ENCODE data around the gene CXCL10.
"Not testable (repeated sequence)": the region's sequence is repeated elsewhere in the genome, so short reads cannot be mapped to it uniquely, and the experiment has no call there.

CXCL10 gene

DNA sequence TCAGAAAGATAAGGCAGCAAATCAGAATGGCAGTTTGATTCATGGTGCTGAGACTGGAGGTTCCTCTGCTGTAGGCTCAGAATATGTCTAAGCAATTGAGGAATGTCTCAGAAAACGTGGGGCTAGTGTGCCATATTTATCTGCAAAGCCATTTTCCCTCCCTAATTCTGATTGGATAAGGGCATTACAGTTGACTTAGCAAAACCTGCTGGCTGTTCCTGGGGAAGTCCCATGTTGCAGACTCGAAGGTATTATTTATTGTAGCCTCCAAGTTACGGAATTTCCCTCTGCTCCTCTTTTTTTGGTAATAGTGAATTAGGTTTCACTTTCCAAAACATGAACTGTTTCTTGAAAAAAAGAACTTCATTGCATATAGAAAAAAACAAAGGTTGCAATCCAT is at the start of gene CXCL10:
CXCL10 (minus strand) TSS at position 109 of the 400 bp plus-strand sequence; CDS start at position 43, 66 bp downstream.
- peak in 1 of 2 donors; percentile 13 for DNase-seq

DNA sequence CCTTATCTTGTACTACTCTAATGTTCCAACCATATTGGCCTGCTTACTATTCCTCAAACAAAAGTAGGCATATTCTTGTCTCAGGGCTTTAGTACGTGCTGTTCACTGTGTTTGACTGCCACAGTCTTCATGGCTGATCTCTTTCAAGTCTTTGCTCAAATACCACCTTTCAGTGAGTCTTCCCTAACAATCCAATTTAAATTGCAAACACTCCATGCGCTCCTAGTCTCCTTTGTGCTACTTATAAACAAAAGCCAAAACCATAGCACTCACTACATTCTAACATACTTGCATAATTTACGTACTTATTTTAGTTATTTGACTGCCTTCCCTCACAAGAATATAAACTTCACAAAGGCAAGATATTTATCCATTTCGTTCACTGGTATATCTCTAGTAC is 49.5 kb upstream of the CXCL10 start:
- DNase-seq = no peak

DNA sequence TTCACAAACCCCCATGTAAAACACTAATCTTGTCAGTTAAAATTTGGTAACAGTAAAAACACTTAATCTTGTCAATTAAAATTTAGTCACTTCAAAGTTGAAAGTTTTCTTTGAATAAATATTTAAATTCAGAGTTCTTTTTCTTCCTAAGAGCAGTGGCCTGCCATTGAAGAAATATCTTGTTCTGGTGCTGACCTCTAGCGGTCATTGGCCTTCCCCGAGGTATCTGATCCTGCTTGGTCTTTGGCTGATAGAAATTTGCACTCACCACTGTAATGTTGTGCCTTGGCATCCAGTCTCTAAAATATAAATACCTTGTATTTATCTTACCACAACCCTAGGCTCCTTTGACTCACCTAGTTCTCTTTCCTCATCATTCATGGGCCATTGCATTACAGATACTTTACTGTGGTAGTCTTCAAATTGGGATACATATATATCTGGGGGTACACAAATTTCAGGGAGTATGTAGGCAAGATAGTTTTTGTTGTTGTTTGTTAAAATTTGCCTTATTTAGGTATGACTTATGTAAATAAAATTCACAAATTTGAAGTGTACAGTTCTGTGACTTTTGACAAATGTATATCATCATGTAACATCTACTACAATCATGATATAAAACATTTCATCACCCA is 44.5 kb upstream of the CXCL10 start:
- DNase-seq = peak; percentile 67 to 76

DNA sequence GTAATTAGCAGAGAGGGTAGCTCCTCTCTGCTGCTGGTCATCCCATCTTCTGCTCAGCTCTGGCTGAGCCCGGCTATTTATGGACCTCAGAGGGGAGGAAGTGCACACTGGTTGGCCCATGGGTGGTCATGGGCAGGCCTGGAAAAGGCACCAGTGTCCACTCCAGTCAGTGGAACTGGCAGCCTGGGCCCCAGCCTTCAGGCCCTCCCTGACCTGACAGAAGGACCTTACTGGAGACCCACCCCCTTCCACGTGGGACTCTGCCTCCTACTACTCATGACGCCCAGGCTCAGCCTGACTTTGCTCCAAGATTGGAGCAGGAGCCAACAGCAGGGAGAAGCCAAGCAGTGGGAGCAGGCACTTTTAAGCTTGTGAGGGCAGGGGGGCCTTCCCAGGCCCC is 43.2 kb upstream of the CXCL10 start:
- DNase-seq = no peak

DNA sequence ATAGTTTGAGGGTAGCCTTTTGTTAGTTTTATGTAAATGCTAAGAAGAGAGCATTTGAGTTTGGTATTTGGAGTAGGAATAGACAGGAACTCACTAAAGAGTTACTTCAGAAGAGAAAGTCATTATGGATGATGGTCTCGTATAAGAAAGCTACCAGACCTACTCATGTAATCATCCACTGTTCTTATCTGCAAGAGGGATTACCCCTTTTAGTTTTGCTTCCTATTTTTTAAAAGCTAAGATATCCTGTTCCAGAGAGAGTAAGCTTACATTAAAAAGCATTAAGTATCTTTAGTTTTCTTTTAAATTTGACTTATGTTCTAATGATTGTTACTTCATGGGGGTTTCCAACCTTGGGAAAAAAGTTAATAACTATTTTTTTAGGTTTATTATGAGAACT is 38.7 kb upstream of the CXCL10 start:
- DNase-seq = no peak

DNA sequence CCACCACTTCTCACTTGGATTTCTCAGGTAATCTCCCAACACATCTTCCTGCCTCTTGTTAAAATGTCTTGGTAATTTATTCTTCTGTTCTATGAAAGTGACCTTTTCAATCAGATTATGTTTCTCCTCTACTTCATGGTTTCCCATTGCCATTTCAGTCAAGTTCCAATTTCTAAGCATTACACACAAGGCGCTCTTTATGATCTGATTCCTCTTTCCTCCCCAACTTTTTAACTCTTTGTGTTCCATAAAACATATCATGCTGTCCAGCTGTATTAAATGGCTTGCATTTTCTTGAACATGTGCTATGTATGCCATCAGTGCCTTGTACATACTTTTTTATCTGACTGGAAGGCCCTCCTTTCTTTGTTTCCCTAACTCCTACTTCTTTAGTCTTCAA is 38.1 kb upstream of the CXCL10 start:
- no peak for DNase-seq

DNA sequence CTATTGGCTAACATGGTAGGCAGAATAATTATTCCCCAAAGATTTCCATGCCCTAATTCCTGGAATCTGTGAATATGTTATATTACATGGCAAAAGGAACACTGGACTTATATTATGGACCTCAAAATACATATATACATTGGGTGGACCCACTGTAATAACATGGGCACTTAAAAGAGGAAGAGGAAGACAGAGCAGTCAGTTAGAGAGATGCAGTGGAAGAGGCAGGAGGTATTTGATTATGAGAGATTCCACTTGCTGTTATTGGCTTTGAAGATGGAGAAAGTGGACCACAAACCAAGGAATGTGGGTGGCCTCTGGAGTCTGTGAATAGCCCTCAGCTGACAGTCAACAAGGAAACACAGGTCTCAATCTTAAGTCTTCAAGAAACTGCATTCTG is 37.2 kb upstream of the CXCL10 start:
- no peak for DNase-seq

DNA sequence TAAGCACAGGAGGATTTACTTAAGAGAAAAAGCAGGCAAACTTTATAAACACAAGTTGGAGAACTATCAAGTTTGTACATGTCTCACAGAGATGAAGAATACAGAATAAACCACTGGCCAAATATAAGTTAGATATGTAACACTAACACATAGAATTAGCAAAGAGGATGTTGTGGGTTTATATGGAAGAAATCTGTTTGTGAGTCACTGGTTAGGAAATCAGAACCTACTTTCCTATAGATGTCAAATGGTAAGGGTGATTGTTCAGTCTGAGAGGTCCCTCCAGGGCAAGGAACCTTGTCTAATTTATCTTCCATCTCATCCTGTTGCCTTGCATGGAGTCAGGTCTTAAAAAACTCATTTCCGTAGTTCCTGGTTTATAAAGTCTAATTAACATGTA is 36.5 kb upstream of the CXCL10 start:
- no peak for DNase-seq

DNA sequence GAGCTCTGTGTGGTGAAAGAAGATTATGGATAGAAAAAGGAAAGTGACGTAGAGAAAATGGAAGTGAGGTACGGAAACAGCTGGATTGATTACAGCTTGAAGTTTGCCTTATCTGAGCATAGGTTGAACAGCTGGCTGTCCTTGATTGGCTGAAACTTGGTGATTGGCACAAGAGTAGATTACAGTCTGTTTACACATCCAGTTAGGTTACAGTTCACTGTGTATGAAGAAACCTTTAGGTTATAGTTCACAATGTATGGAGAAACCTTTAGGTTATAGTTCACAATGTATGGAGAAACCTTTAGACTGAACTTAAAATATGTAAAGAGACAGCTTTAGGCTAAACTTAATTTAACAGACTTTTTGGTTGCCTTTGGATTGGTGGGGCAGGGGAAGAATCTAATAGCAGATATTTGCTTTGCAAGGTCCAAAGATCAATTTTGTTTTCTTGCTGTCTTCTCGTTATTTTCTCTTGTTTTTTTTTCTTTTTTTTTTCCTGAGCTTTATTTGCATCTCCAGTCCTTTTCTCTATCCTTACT is 35.7 kb upstream of the CXCL10 start:
- no peak for DNase-seq

DNA sequence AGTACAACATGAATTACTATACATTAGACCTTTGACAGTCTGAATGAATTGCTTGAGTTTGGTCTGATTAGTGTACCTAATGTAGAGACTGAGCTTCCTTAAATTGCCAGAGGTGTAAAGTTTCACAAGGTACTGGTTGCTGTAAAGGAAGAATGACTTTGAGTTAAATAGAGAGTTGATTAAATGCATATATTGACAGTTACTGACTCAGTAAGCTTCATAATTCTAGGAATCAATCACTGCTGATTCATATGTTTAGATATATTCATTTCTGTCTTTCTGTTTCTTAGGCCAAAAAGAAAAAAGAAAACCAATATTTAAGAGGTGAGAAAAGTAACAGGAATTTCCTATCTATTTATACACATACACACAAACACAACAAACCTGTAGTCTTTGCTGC is 35.0 kb upstream of the CXCL10 start:
- no peak for DNase-seq

DNA sequence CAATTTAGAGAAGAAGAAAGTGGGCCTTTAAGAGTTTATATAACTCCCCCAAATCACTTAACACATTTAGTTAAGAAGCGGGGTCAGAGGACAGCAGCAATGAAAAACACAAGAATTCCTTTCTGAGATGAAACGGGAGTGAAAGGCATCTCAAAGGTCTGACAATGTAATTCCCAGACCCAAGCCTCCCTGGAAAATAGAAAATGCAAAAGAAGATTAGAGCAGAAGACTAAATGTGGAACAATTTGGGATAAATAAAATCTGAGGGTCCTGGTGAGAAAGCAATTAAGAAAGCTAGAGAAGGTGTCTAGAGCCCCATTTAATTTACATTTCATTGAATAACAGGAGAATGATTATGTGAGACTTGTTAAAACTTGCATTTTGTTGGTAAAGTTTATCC is 32.1 kb upstream of the CXCL10 start:
- DNase-seq = no peak

DNA sequence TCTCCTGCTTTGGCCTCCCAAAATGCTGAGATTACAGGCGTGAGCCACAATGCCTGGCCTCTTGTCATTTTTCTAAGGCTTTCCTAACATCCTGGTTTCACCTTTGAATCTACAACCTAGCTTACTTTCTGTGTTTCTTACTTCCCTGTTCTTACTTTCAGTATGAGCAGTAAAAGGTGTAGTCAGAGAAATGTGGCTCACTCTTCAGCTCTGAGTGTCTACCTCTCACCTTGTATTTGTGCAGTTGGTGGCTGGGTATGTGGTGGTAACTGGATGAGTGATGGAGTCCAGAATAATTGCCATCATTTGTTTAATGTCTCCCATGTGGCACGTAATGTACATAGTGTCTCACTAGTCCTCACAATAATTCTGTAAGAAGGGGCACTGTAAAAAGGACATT is 31.7 kb upstream of the CXCL10 start:
- no peak for DNase-seq

DNA sequence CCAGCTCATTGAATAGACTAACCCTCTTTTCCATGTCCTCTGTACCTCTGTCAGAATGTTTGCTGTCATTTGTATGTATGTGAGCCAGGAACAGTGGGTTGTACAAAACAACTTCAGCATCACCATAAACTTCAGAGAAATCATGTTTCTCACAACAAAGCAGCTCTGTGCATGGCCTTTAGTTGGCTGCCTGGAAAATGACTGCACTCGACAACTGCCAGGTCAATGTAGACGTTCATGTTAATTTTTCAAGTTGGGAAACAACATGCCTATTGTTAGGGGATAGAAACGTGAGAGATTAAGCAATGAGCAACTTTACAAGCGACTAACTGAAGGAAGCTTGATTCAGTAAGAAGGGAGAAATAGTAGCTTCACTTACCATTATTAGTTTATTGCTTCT is 30.4 kb upstream of the CXCL10 start:
- no peak for DNase-seq

DNA sequence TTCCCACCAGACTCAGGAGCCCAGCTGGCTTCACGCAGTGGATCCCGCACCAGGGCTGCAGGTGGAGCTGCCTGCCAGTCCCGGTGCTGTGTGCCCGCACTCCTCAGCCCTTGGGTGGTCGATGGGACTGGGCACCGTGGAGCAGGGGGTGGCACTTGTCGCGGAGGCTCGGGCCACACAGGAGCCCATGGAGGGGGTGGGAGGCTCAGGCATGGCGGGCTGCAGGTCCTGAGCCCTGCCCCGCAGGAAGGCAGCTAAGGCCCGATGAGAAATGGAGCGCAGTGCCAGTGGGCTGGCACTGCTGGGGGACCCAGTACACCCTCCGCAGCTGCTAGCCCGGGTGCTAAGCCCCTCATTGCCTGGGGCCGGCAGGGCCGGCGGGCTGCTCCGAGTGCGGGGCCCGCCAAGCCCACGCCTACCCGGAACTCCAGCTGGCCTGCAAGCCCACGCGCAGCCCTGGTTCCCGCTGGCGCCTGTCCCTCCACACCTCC is 27.3 kb upstream of the CXCL10 start:
- DNase-seq = not testable (repeated sequence)

DNA sequence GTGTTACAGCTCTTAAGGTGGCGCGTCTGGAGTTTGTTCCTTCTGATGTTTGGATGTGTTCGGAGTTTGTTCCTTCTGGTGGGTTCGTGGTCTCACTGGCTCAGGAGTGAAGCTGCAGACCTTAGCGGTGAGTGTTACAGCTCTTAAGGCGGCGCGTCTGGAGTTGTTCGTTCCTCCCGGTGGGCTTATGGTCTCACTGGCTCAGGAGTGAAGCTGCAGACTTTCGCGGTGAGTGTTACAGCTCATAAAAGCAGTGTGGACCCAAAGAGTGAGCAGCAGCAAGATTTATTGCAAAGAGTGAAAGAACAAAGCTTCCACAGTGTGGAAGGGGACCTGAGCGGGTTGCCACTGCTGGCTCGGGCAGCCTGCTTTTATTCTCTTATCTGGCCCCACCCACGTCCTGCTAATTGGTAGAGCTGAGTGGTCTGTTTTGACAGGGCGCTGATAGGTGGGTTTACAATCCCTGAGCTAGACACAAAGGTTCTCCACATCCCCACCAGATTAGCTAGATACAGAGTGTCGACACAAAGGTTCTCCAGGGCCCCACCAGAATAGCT is 26.6 kb upstream of the CXCL10 start:
- DNase-seq = not testable (repeated sequence)

DNA sequence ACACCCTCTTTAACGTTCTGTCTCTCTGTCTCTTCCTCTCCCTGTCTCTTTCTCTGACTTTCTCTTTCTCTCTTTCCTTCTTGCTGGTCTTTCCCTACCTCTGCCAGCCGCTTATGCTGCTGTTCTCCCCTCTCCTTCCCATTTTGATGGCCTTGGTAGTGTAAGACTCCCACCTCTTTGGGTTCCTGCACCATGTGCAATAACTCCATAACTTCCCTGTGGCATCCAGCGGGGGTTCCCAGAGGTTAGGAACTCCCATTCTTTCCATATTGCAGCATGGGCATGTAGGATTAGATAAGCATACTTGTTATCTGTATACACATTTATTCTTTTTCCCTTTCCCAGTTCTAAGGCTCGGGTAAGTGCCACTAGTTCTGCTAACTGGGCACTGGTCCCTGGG is 21.4 kb upstream of the CXCL10 start:
- not testable (repeated sequence) for DNase-seq

DNA sequence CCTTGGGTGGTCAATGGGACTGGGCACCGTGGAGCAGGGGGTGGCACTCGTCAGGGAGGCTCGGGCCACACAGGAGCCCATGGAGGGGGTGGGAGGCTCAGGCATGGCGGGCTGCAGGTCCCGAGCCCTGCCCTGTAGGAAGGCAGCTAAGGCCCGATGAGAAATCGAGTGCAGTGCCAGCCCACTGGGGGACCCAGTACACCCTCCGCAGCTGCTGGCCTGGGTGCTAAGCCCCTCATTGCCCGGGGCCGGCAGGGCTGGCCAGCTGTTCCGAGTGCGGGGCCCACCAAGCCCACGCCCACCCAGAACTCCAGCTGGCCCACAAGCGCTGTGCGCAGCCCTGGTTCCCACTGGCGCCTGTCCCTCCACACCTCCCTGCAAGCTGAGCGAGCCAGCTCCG is 20.0 kb upstream of the CXCL10 start:
- DNase-seq = not testable (repeated sequence)

DNA sequence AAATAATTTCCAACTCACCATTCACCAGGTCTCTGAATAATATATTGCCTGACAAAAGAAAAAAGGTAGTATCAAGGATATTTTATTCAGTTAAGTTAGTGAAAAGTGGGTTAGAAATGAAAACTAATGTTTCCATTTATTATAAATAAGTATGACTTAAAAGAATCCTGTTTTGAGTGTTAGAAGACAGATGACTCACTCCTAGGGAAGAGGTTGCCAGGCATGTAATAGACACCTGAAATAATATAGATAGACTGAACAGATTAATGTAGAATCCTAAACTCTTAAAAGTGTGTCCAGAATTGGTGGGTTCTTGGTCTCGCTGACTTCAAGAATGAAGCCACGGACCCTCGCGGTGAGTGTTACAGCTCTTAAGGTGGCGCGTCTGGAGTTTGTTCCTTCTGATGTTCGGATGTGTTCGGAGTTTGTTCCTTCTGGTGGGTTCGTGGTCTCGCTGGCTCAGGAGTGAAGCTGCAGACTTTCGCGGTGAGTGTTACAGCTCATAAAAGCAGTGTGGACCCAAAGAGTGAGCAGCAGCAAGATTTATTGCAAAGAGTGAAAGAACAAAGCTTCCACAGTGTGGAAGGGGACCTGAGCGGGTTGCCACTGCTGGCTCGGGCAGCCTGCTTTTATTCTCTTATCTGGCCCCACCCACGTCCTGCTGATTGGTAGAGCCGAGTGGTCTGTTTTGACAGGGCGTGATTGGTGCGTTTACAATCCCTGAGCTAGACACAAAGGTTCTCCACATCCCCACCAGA is 19.1 kb upstream of the CXCL10 start:
- DNase-seq = not testable (repeated sequence)

DNA sequence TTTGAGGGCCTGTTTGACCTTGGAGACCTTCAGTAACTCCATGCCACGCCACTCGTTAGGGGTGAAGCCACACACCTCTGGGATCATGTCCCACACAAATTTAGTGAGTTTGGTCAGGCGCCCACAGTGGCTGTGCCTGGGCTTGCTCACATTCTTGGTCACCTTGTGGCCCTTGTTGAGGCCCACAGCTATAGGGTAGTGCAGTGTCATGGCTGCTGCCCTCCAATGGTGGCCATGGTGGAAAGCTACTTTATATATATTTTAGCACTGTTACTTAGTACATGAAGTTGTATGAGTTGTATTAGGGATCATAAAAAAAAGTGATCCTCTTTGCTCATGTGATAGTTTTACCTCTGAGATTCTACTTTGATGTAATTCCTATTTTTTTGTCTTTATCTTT is 13.6 kb upstream of the CXCL10 start:
- DNase-seq = no peak

DNA sequence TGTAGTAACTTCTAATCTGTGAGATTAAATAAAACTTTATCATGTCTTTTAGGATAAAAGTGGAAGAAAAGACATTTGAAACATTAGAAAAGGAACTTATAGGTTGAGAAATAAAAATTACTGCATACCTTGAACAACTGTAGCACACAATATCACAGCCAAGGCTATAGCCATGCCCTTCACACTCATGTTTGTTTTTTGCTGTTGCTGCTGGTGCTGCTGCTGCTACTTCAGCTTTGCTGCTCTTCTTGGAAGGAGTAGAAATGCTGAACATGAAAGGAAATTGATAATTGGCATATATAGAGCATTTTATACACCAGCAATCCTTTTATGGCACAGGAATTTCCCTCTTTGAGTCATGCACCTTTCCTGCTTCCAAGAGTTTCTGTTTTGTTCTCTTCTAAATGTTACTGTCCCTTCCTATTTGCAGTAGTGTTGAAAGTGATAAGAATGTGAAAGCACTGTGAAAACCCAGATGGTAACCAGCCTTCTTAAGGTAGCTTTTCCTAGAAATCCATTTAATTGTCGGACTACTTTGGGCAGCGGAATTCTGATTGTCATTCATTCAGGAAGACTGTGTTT is 12.6 kb upstream of the CXCL10 start, which contains the start of gene CXCL11:
CXCL11 (minus strand) TSS at position 272 of the 582 bp plus-strand sequence; CDS start at position 189, 83 bp downstream.
- DNase-seq = no peak

DNA sequence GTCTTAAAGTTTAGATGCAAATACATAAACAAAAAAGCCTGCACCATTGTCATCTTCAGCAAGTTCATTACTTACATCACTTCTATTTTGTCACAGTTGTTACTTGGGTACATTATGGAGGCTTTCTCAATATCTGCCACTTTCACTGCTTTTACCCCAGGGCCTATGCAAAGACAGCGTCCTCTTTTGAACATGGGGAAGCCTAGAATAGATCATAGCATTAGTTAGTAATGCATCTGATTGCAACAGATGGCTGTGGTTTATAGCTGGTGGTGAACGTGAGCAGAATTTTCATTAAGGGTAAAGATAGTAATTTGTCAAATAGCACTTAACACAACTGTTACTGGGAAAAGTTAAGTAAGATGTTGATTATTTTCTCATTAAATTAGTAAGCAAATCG is 11.8 kb upstream of the CXCL10 start:
- DNase-seq = no peak

DNA sequence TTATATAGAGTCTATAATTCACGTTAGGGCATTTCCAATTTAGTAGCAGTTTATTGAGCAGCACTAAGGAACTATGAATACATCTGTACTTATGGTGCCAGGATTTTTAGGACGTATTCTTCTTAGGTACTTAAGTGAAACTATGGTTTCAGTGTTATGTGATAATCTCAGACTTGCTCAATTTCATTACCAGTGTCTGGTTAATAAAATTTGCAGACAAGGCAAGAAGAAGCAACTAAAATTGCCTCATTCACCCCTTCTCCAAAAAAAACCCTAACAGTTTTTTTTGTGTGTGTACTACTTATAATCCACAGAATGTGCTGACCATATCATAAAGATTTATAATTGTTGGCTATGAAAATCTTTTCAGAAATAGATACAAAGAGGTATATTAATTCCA is 6.0 kb upstream of the CXCL10 start:
- DNase-seq = no peak

DNA sequence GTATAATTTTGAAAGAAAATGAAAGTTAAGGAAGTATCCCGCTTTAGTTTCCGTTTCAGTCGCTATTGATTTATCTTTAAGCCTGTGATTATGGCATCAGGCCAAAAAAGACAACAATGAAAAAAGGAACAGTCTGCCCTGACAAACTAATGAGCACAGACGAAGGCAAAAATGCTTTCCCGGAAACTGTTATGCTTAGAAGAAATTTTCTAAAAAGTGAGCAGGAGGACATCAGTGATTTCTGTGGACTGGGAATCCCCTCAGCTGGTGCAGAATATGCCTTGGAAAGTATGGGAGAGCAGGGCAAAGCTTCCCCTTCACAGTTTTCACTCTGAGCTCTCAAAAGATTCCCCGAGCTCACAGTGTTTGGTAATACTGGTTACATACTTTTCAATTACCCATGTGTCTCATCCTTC is 5.1 kb upstream of the CXCL10 start:
- peak; percentile 2 to 8 for DNase-seq

Measured in activated CD4-positive, alpha-beta T cell treated with anti-CD3 and anti-CD28 coated beads for 4 hours (primary cell).